ENCODE measurements around the gene TBC1D4.
"Not testable (repeated sequence)": the region's sequence is repeated elsewhere in the genome, so short reads cannot be mapped to it uniquely, and the experiment has no call there.

The TBC1D4 gene

GRCh38 chr13:75318138-75318833, 163.7 kb downstream of the TBC1D4 start:
- DNase-seq: no peak

GRCh38 chr13:75316427-75316826, 165.5 kb downstream of the TBC1D4 start:
- DNase-seq: no peak

- DNase-seq: peak; percentile 5 to 10
These were observed 169.0 kb downstream of the TBC1D4 start for GRCh38 chr13:75312884-75313520.

- DNase-seq: no peak
These were observed 171.9 kb downstream of the TBC1D4 start for GRCh38 chr13:75309981-75310580.

- no peak for DNase-seq
These were observed 173.7 kb downstream of the TBC1D4 start for GRCh38 chr13:75308222-75308621.

- no peak for DNase-seq
These were observed 174.5 kb downstream of the TBC1D4 start for GRCh38 chr13:75307370-75307949.

- DNase-seq: not testable (repeated sequence)
These were observed 175.0 kb downstream of the TBC1D4 start for GRCh38 chr13:75306967-75307366.

GRCh38 chr13:75305059-75305458, 176.9 kb downstream of the TBC1D4 start:
- no peak for DNase-seq

- no peak for DNase-seq
These were observed 178.7 kb downstream of the TBC1D4 start for GRCh38 chr13:75303263-75303662.

- DNase-seq: no peak
These were observed 179.8 kb downstream of the TBC1D4 start for GRCh38 chr13:75302071-75302698.

GRCh38 chr13:75299913-75300862, 181.8 kb downstream of the TBC1D4 start:
- DNase-seq: no peak

- DNase-seq: no peak
These were observed 182.7 kb downstream of the TBC1D4 start for GRCh38 chr13:75299246-75299645.

- no peak for DNase-seq
These were observed 185.3 kb downstream of the TBC1D4 start for GRCh38 chr13:75296641-75297040.

GRCh38 chr13:75295201-75295600, 186.8 kb downstream of the TBC1D4 start:
- DNase-seq: no peak

- no peak for DNase-seq
These were observed 187.9 kb downstream of the TBC1D4 start for GRCh38 chr13:75294110-75294509.

- no peak for DNase-seq
These were observed 196.7 kb downstream of the TBC1D4 start for GRCh38 chr13:75285310-75285709.

- DNase-seq: no peak
These were observed 202.1 kb downstream of the TBC1D4 start for GRCh38 chr13:75279834-75280369.

GRCh38 chr13:75273695-75274094, 208.3 kb downstream of the TBC1D4 start:
- not testable (repeated sequence) for DNase-seq

GRCh38 chr13:75271846-75272245, 210.1 kb downstream of the TBC1D4 start:
- DNase-seq: no peak

GRCh38 chr13:75268481-75268880, 213.5 kb downstream of the TBC1D4 start:
- DNase-seq: not testable (repeated sequence)

- no peak for DNase-seq
These were observed 217.4 kb downstream of the TBC1D4 start for GRCh38 chr13:75264611-75265010.
